GM21526 (cell line): Measurements from ENCODE around the gene FBXO36.

Experiments used
- ATAC-seq: cut with Tn5 transposase; IDR thresholded peaks from one replicate; pipeline ENCODE4 v1.9.1; 2021; ENCODE audit warnings: moderate library complexity; ENCODE audit not compliant: unreplicated experiment, low FRiP score

FBXO36 gene

GRCh38 chr2:230043025-230043424, 120.7 kb downstream of the FBXO36 start:
- no peak for ATAC-seq

- no peak for ATAC-seq
Observed at GRCh38 chr2:230043461-230043860, 121.2 kb downstream of the FBXO36 start.

GRCh38 chr2:230046491-230046890, 124.2 kb downstream of the FBXO36 start:
- no peak for ATAC-seq

- ATAC-seq = no peak
Observed at GRCh38 chr2:230048010-230048671, 125.8 kb downstream of the FBXO36 start.

- ATAC-seq = no peak
Observed at GRCh38 chr2:230050136-230050535, 127.8 kb downstream of the FBXO36 start.

GRCh38 chr2:230052299-230052698, 130.0 kb downstream of the FBXO36 start:
- no peak for ATAC-seq

- ATAC-seq = no peak
Observed at GRCh38 chr2:230053753-230054478, 131.6 kb downstream of the FBXO36 start.

GRCh38 chr2:230060672-230061293, 138.5 kb downstream of the FBXO36 start:
- no peak for ATAC-seq
